MCF 10A (cell line): ENCODE data around the gene POU2F2. TPM values are rescaled to one million over a fixed set of nuclear protein-coding genes. Genes with fewer than 3 reads are reported as not detected.

Experiments
- BruUV-seq: library from RNA; stranded (reverse); fragments of 400-500 nt; replicated peaks from 2 replicates; lab custom pipeline; 2021; lab: Mats Ljungman, UMichigan
- CTCF ChIA-PET: fragments of 300-600 bp; sonication (Branson Sonifier 250); formaldehyde crosslinking; extraction: SDS; loops from one replicate; lab custom pipeline; 2021; ENCODE audit warnings: antibody characterized with exemption, inconsistent platforms; lab: Yijun Ruan, JAX
- POLR2A ChIA-PET: fragments of 300-600, 350-650 bp; sonication (Branson Sonifier 250); formaldehyde crosslinking; extraction: SDS; loops from one replicate; lab custom pipeline; 2020; ENCODE audit warnings: antibody characterized with exemption, inconsistent platforms; lab: Yijun Ruan, JAX
- DNase-seq: peaks from one replicate; pipeline ENCODE4 v3.0.0-alpha.2; 2018; ENCODE audit not compliant: unreplicated experiment
- H3K27ac Mint-ChIP-seq: one replicate; pipeline ENCODE4 v1.8.0; 2022; ENCODE audit warnings: mild to moderate bottlenecking, low read depth, mixed read lengths; ENCODE audit not compliant: unreplicated experiment
- H3K27me3 Mint-ChIP-seq: one replicate; pipeline ENCODE4 v1.8.0; 2022; ENCODE audit warnings: mixed read lengths; ENCODE audit not compliant: insufficient read depth, unreplicated experiment
- H3K36me3 Mint-ChIP-seq: one replicate; pipeline ENCODE4 v1.8.0; 2022; ENCODE audit warnings: mild to moderate bottlenecking, moderate library complexity, mixed read lengths; ENCODE audit not compliant: insufficient read depth, unreplicated experiment
- H3K4me1 Mint-ChIP-seq: one replicate; pipeline ENCODE4 v1.8.0; 2022; ENCODE audit warnings: mixed read lengths; ENCODE audit not compliant: insufficient read depth, unreplicated experiment
- H3K4me3 Mint-ChIP-seq: one replicate; pipeline ENCODE4 v1.8.0; 2022; ENCODE audit warnings: mild to moderate bottlenecking, moderate library complexity, mixed read lengths; ENCODE audit not compliant: unreplicated experiment
- H3K9me3 Mint-ChIP-seq: one replicate; pipeline ENCODE4 v1.8.0; 2022; ENCODE audit warnings: mixed read lengths; ENCODE audit not compliant: unreplicated experiment
- CTCF ChIP-seq: fragments of 200-600 bp; IDR thresholded peaks from one replicate; pipeline ENCODE4 v1.8.0; 2022; ENCODE audit warnings: antibody characterized with exemption, mild to moderate bottlenecking; ENCODE audit not compliant: unreplicated experiment
- intact Hi-C: fragments of 100-400 bp; cut with micrococcal nuclease; formaldehyde crosslinking; loops from 2 replicates; pipeline ENCODE4 v1.14.1; 2022
- total RNA-seq: library from RNA; stranded (reverse); gene quantifications from 2 replicates; pipeline ENCODE4 v1.2.3, GENCODE V29; 2022

POU2F2 gene
- total RNA-seq, 1 experiment from 2014 or later = 0.70 TPM

- intact Hi-C loops = no loop called here
- Mint-ChIP-seq H3K27ac (no peak overlapping the region), H3K4me3 (no peak overlapping the region), H3K36me3 (no peaks in the 10 kb centered on the region), H3K9me3 (no peaks in the 10 kb centered on the region), H3K4me1 (no peaks in the 10 kb centered on the region), H3K27me3 (peaks cover 23% of the 10 kb centered on the region)
- no TSS peak for BruUV-seq
- ChIA-PET CTCF (interaction anchor here (0.6 to 4.2 kb wide), 2 partner anchors 32 to 502 kb away, joined by 3 to 15 read pairs; no protein-coding TSS in a partner anchor), POLR2A (interaction anchor here (1.0 to 1.3 kb wide), 2 partner anchors 103 to 745 kb away, joined by 3 to 4 read pairs; no protein-coding TSS in a partner anchor)
- TF ChIP-seq CTCF = no peak
- DNase-seq = peak; percentile 51
These were observed 8.0 kb upstream of the POU2F2 start for GRCh38 chr19:42140125-42140754.

- ChIA-PET CTCF (interaction anchor here (0.6 to 5.3 kb wide), 8 partner anchors 11 to 144 kb away, joined by 3 to 61 read pairs (median 4); no protein-coding TSS in a partner anchor), POLR2A (no interaction called here)
- Mint-ChIP-seq H3K4me3 (no peak overlapping the region), H3K27ac (no peak overlapping the region), H3K9me3 (no peaks in the 10 kb centered on the region), H3K4me1 (peaks cover 9% of the 10 kb centered on the region), H3K36me3 (no peaks in the 10 kb centered on the region), H3K27me3 (peaks cover 19% of the 10 kb centered on the region)
- no peak for TF ChIP-seq CTCF
- BruUV-seq = no TSS peak
- intact Hi-C loops = no loop called here
- no peak for DNase-seq
These were observed 2.4 kb upstream of the POU2F2 start for GRCh38 chr19:42134535-42135070.

GRCh38 chr19:42132851-42133528 is 744 bp upstream of the POU2F2 start:
- Mint-ChIP-seq H3K4me1 (peaks cover 15% of the 10 kb centered on the region), H3K27ac (no peak overlapping the region), H3K27me3 (peaks cover 8% of the 10 kb centered on the region), H3K36me3 (peaks cover 2% of the 10 kb centered on the region), H3K9me3 (no peaks in the 10 kb centered on the region), H3K4me3 (peak overlapping the region; percentile 47)
- POLR2A ChIA-PET = interaction anchor here (0.6 to 2.0 kb wide), 3 partner anchors 48 to 110 kb away, joined by 3 to 12 read pairs (median 4); partner anchors contain the start of gene GSK3A
- CTCF ChIA-PET = interaction anchor here (0.6 to 5.3 kb wide), 33 partner anchors 10 to 290 kb away, joined by 3 to 61 read pairs (median 4); no protein-coding TSS in a partner anchor
- peak; percentile 98 for TF ChIP-seq CTCF
- peak; percentile 57 for DNase-seq
- no TSS peak for BruUV-seq
- intact Hi-C loops = loop anchor here (1.0 kb wide), 5 partner anchors 25 to 192 kb away; partner anchors contain the start of gene MEGF8
